ENCODE results near the gene USP51.
A peak's percentile ranks its signal among the peaks of the same experiment; 100 is the strongest.
"Not testable (repeated sequence)": the region's sequence is repeated elsewhere in the genome, so short reads cannot be mapped to it uniquely, and the experiment has no call there.

The USP51 gene

DNA sequence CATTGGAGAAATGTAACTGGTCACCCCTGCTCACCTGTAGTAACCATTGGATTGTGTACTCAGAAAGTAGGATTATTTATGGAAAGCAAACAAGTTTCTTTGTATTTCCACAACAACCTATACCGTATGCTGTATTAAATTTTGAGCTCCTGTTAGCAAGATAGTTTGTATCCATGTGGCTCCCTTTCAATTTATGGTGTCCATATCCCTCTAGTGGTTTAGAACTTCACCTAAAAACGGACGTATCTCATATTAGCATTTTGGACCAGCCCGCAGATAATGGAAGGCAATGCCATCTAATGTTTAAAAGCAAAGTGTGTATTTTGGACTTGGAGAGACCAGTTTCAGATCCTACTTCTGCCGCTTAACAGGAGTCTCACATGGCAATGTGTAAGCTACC is 17.4 kb upstream of the USP51 start:
- not testable (repeated sequence) for H2AFZ ChIP-seq (ENCODE audit: low read length); H3K79me2 ChIP-seq (ENCODE audit: low read length); H3K27me3 ChIP-seq (replicated peaks; ENCODE audit: insufficient read depth, low read length); H3K9ac ChIP-seq (ENCODE audit: low read length); H3K36me3 ChIP-seq (replicated peaks; ENCODE audit: insufficient read depth, low read length); H3K4me2 ChIP-seq (ENCODE audit: low read depth, low read length); H3K27ac ChIP-seq (ENCODE audit: low read length); H3K4me3 ChIP-seq (ENCODE audit: low read length); H3K9me3 ChIP-seq (replicated peaks; ENCODE audit: insufficient read depth, low read length); H3F3A ChIP-seq (ENCODE audit: insufficient read depth, low read length); H3K9me2 ChIP-seq (replicated peaks; ENCODE audit: insufficient read depth, low read length); H3K4me1 ChIP-seq (ENCODE audit: low read length); DNase-seq; H4K20me1 ChIP-seq (ENCODE audit: insufficient read depth, low read length)

DNA sequence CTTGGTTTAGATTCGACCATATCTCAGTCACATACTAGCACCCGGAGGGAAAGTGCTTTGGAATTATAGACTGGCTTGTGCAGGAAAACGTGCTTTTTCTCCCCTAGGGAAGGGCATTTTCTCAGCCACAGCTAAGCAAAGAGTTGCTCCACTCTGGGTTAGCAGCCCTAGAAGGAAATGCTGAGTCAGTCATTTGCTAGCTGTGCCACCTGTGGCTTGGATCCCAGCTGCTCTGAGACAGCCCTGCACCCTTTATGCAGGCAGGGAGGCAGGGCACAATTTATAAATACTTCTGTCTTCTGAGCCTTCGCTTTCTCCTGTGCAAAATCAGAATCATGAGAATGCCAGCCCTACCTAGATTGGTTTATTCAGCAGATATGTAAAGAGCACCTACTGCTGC is 1.3 kb upstream of the USP51 start:
- H3K4me2 ChIP-seq (ENCODE audit: low read depth, low read length), result peak overlapping the region; percentile 61; the same call in 1 of the 2 replicates
- no peaks in the 10 kb centered on the region for H3K79me2 ChIP-seq (ENCODE audit: low read length)
- no peak overlapping the region for H3K9ac ChIP-seq (ENCODE audit: low read length)
- H3K4me1 ChIP-seq (ENCODE audit: low read length), result peaks cover 21% of the 10 kb centered on the region
- peak; percentile 90 for DNase-seq
- H3F3A ChIP-seq (ENCODE audit: insufficient read depth, low read length), result peaks cover 16% of the 10 kb centered on the region
- TF ChIP-seq EZH2 (optimal IDR thresholded peaks at IDR 0.05; ENCODE audit: low read depth, low read length) (no peak), EZH2phosphoT487 (IDR thresholded peaks at IDR 0.05; ENCODE audit: low read length) (no peak)
- TF ChIP-seq, protein P1, sequence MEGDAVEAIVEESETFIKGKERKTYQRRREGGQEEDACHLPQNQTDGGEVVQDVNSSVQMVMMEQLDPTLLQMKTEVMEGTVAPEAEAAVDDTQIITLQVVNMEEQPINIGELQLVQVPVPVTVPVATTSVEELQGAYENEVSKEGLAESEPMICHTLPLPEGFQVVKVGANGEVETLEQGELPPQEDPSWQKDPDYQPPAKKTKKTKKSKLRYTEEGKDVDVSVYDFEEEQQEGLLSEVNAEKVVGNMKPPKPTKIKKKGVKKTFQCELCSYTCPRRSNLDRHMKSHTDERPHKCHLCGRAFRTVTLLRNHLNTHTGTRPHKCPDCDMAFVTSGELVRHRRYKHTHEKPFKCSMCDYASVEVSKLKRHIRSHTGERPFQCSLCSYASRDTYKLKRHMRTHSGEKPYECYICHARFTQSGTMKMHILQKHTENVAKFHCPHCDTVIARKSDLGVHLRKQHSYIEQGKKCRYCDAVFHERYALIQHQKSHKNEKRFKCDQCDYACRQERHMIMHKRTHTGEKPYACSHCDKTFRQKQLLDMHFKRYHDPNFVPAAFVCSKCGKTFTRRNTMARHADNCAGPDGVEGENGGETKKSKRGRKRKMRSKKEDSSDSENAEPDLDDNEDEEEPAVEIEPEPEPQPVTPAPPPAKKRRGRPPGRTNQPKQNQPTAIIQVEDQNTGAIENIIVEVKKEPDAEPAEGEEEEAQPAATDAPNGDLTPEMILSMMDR (IDR thresholded peaks at IDR 0.05; ENCODE audit: low read length), result no peak
- no peaks in the 10 kb centered on the region for H3K9me2 ChIP-seq (replicated peaks; ENCODE audit: insufficient read depth, low read length)
- H2AFZ ChIP-seq (ENCODE audit: low read length), result 0 out of 2 replicates have a peak overlapping the region, but pooled peaks have one; percentile 24
- no peaks in the 10 kb centered on the region for H3K27me3 ChIP-seq (replicated peaks; ENCODE audit: insufficient read depth, low read length)
- no peak overlapping the region; the same call in 1 of the 2 replicates for H3K4me3 ChIP-seq (ENCODE audit: low read length)
- peak overlapping the region; percentile 68; the same call in 1 of the 2 replicates for H3K27ac ChIP-seq (ENCODE audit: low read length)
- no peaks in the 10 kb centered on the region for H3K36me3 ChIP-seq (replicated peaks; ENCODE audit: insufficient read depth, low read length)
- H3K9me3 ChIP-seq (replicated peaks; ENCODE audit: insufficient read depth, low read length), result no peaks in the 10 kb centered on the region
- H4K20me1 ChIP-seq (ENCODE audit: insufficient read depth, low read length), result no peaks in the 10 kb centered on the region

DNA sequence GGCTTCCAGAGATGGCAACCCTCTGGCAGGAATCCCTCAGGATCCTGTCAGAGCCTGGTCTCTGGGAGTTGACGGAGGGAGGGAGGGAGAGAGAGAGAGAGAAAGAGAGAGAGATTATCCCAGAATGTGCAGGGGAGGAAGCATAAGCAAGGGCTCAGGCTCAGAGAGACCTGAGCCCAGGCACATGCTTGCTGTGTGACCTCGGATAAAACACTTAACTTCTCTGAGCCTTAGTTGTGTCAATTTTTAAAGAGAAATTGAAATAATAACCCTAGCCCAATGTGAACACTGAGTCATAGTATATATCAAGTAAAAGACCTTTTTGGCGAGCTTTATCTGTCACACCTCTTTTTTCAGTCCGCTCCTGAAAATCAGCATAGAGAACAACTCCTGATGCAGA is 473 bp upstream of the USP51 start:
- Histone ChIP-seq H3K9me2 (replicated peaks; ENCODE audit: insufficient read depth, low read length) (no peaks in the 10 kb centered on the region), H3K9ac (ENCODE audit: low read length) (peak overlapping the region; percentile 81), H3K27ac (ENCODE audit: low read length) (peak overlapping the region; percentile 68), H3K79me2 (ENCODE audit: low read length) (no peaks in the 10 kb centered on the region), H4K20me1 (ENCODE audit: insufficient read depth, low read length) (no peaks in the 10 kb centered on the region), H2AFZ (ENCODE audit: low read length) (no peak overlapping the region), H3K27me3 (replicated peaks; ENCODE audit: insufficient read depth, low read length) (no peaks in the 10 kb centered on the region), H3K4me2 (ENCODE audit: low read depth, low read length) (peak overlapping the region; percentile 71), H3K9me3 (replicated peaks; ENCODE audit: insufficient read depth, low read length) (no peaks in the 10 kb centered on the region), H3K36me3 (replicated peaks; ENCODE audit: insufficient read depth, low read length) (no peaks in the 10 kb centered on the region), H3K4me1 (ENCODE audit: low read length) (peaks cover 21% of the 10 kb centered on the region), H3K4me3 (ENCODE audit: low read length) (peak overlapping the region; percentile 78), H3F3A (ENCODE audit: insufficient read depth, low read length) (peaks cover 16% of the 10 kb centered on the region)
- TF ChIP-seq EZH2 (optimal IDR thresholded peaks at IDR 0.05; ENCODE audit: low read depth, low read length) (no peak), EZH2phosphoT487 (IDR thresholded peaks at IDR 0.05; ENCODE audit: low read length) (no peak)
- TF ChIP-seq, protein P1 (IDR thresholded peaks at IDR 0.05; ENCODE audit: low read length), result no peak
- no peak for DNase-seq

DNA sequence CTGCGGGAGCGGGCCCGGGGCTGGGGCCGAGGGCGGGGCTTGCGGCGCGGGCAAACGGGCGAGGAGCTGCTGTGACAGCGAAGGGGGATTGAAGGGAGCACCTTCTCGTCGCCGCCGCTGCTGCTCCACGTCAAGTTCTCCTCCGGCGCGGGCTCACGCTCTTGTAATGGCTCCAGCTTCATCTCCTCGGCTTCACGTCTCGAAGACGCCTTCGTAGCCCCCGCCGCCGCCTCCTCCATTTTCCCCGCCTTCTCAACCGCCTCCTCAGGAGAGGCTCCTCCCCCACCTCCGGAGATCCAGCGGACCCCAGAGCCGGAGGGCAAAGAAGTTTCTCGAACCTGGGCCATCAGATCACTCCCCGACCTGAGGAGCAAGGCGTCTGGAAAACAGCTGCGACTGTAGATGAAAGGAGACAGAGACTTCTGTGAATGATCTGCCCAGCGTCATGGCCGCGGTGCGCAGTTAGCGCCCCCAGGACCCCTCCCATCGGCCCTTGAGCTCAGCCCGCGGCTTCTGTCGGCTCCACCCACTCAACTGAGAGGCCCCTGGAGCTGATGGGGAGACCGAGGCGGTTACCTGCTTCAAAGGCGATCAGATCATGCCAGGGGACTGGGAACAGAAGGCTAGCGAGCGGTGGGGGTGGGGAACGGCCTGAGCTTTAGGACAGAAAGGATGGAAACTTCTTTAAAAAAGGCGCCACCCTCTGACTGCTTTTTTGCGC is 895 bp downstream of the USP51 start:
- no peaks in the 10 kb centered on the region for H3K36me3 ChIP-seq (replicated peaks; ENCODE audit: insufficient read depth, low read length)
- no peaks in the 10 kb centered on the region for H3K27me3 ChIP-seq (replicated peaks; ENCODE audit: insufficient read depth, low read length)
- peak overlapping the region; percentile 81 for H3K9ac ChIP-seq (ENCODE audit: low read length)
- peaks cover 21% of the 10 kb centered on the region for H3K4me1 ChIP-seq (ENCODE audit: low read length)
- no peaks in the 10 kb centered on the region for H3K9me3 ChIP-seq (replicated peaks; ENCODE audit: insufficient read depth, low read length)
- H2AFZ ChIP-seq (ENCODE audit: low read length), result peak overlapping the region; percentile 90
- peak overlapping the region; percentile 78 for H3K4me3 ChIP-seq (ENCODE audit: low read length)
- no peak for TF ChIP-seq EZH2phosphoT487 (IDR thresholded peaks at IDR 0.05; ENCODE audit: low read length)
- no peak for TF ChIP-seq EZH2 (optimal IDR thresholded peaks at IDR 0.05; ENCODE audit: low read depth, low read length)
- TF ChIP-seq, protein P1 (IDR thresholded peaks at IDR 0.05; ENCODE audit: low read length), result no peak
- H3F3A ChIP-seq (ENCODE audit: insufficient read depth, low read length), result peaks cover 16% of the 10 kb centered on the region
- H3K9me2 ChIP-seq (replicated peaks; ENCODE audit: insufficient read depth, low read length), result no peaks in the 10 kb centered on the region
- no peaks in the 10 kb centered on the region for H4K20me1 ChIP-seq (ENCODE audit: insufficient read depth, low read length)
- peak overlapping the region; percentile 71 for H3K4me2 ChIP-seq (ENCODE audit: low read depth, low read length)
- DNase-seq, result peak; percentile 48
- no peaks in the 10 kb centered on the region for H3K79me2 ChIP-seq (ENCODE audit: low read length)
- peak overlapping the region; percentile 68; the same call in 1 of the 2 replicates for H3K27ac ChIP-seq (ENCODE audit: low read length)
